Left colon (tissue), 2 donors: Measurements from ENCODE around the gene RNASET2. TPM values are rescaled to one million over a fixed set of nuclear protein-coding genes. Genes with fewer than 3 reads are reported as not detected.
"Not testable (repeated sequence)": the region's sequence is repeated elsewhere in the genome, so short reads cannot be mapped to it uniquely, and the experiment has no call there.

Source experiments
- ATAC-seq: fragments of 200-7000 bp; cut with Tn5 transposase; one replicate; pipeline ENCODE4 v1.9.1; 2020; ENCODE audit warnings: mild to moderate bottlenecking, moderate library complexity
- DNase-seq, 2 donors: peaks; one replicate each; pipeline ENCODE4 v3.0.0-alpha.2; 2020
- intact Hi-C, 2 donors: fragments of 100-400 bp; cut with DNase I in 1 of 2; cut with micrococcal nuclease in 1 of 2; formaldehyde crosslinking; loops; one replicate each; pipeline versions ENCODE4 v1.11.2 to v1.14.0; 2022; cut with DNase I, micrococcal nuclease
- total RNA-seq, 2 donors: library from RNA; stranded (reverse); fragmentation: NEBNext Ultra II Directional; extraction: Animal tissue kit (Norgen Biotek cat#: 25700); gene quantifications; one replicate each; pipeline ENCODE4 v1.2.1, GENCODE V29; 2021
- donor health status: DM: no; HTN: no; CAD: no.
- donor health status: DM: yes; HTN: yes; CAD: no.

Gene RNASET2
- total RNA-seq, 2 donors from 2014 or later, result 130 to 151 TPM

- intact Hi-C loops, result no loop called here
- no peak for ATAC-seq
- no peak for DNase-seq
Observed at GRCh38 chr6:166910601-166911000, 45.7 kb downstream of the RNASET2 start.

GRCh38 chr6:166908811-166909210 lies 47.5 kb downstream of the RNASET2 start:
- intact Hi-C loops, result no loop called here
- no peak for DNase-seq
- ATAC-seq, result no peak

- intact Hi-C loops, result no loop called here
- DNase-seq (no peak), ATAC-seq (no peak)
Observed at GRCh38 chr6:166907871-166908806, 48.2 kb downstream of the RNASET2 start.

GRCh38 chr6:166907373-166907841 lies 48.9 kb downstream of the RNASET2 start:
- ATAC-seq (no peak), DNase-seq (no peak)
- intact Hi-C loops, result no loop called here

- intact Hi-C loops, result no loop called here
- no peak for DNase-seq
- no peak for ATAC-seq
Observed at GRCh38 chr6:166906376-166907044, 49.8 kb downstream of the RNASET2 start.

DNA sequence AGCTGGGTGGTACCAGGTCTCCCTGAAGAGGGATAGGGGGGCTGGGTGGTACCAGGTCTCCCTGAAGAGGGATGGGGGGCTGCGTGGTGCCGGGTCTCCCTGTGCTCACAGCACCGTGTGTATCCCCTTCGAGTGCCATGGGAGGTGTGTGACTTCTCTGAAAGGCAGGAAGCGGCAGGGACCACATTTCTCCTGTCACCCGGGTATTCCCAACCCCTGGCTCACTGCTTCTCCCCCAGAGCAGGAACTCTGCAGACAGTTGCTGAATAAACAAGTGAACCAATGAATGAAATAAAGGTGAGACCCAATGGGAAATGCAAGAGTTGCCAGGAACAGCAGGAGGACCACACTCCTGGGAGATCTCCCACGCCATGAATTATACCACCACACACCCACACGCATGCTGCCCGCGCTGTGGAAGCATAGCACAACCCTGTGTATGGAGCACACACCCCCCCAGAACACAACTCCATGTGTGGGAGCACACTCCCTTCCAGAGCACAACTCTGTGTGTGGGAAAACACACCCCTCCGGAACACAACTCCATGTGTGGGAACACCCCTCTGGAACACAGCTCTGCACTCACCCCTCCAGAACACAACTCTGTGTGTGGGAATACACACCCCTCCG lies 50.7 kb downstream of the RNASET2 start:
- DNase-seq (no peak), ATAC-seq (no peak)

GRCh38 chr6:166905013-166905412 lies 51.3 kb downstream of the RNASET2 start:
- ATAC-seq (no peak), DNase-seq (no peak)
- intact Hi-C loops, result no loop called here

More for the DNA sequence above, 50.7 kb downstream of the RNASET2 start:
- intact Hi-C loops, result no loop called here

GRCh38 chr6:166904101-166904746 lies 52.1 kb downstream of the RNASET2 start:
- DNase-seq (no peak), ATAC-seq (no peak)
- intact Hi-C loops, result no loop called here

- DNase-seq (no peak), ATAC-seq (no peak)
- intact Hi-C loops, result no loop called here
Observed at GRCh38 chr6:166903500-166903899, 52.9 kb downstream of the RNASET2 start.

- intact Hi-C loops, result no loop called here
- DNase-seq (no peak), ATAC-seq (no peak)
Observed at GRCh38 chr6:166903027-166903426, 53.3 kb downstream of the RNASET2 start.

GRCh38 chr6:166902211-166902755 lies 54.1 kb downstream of the RNASET2 start:
- DNase-seq (no peak), ATAC-seq (no peak)
- intact Hi-C loops, result no loop called here

DNA sequence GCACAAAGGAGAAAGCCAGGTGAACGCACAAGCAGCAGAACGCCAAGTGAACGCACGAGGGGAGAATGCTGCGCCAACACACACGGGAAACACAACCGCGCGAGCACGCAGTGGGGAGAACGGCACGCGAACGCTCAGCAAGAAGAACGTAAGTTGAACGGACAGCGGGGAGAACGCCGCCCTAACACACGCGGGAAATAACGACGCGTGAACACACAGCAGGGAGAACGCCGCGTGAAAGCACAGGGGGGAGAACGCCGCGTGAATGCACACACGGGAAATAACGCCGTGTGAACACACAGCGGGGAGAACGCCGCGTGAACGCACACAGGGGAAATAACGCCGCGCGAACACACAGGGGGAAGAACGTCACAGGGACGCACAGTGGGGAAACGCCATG lies 54.7 kb downstream of the RNASET2 start:
- DNase-seq (no peak), ATAC-seq (no peak)
- intact Hi-C loops, result no loop called here

GRCh38 chr6:166900956-166901607 lies 55.3 kb downstream of the RNASET2 start:
- DNase-seq, result no peak
- intact Hi-C loops, result no loop called here
- ATAC-seq, result no peak

DNA sequence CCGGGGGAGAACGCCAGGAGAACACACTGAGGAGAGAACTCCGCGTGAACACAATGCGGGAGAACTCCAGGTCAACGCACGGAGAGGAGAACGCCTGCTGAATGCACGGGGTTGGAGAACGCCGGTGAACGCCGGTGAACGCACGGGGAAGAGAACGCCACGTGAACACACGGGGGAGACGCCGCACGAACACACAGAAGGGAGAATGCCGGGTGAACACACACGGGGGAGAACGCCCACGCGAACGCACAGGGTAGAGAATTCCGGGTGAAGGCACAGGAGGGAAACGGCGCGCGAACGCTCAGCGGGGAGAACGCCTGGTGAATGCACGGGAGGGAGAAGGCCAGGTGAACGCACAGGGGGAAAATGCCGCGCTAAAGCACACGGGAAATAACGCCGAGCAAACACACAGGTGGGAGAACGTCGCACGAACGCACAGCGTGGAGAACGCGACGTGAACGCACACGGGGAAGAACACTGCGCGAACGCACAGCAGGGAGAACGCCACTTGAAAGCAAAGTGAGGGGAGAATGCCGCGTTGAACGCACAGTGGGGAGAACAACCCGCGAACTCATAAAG lies 56.1 kb downstream of the RNASET2 start:
- DNase-seq (no peak), ATAC-seq (no peak)
- intact Hi-C loops, result no loop called here

- ATAC-seq (no peak), DNase-seq (no peak)
- intact Hi-C loops, result no loop called here
Observed at GRCh38 chr6:166898910-166899309, 57.4 kb downstream of the RNASET2 start.

DNA sequence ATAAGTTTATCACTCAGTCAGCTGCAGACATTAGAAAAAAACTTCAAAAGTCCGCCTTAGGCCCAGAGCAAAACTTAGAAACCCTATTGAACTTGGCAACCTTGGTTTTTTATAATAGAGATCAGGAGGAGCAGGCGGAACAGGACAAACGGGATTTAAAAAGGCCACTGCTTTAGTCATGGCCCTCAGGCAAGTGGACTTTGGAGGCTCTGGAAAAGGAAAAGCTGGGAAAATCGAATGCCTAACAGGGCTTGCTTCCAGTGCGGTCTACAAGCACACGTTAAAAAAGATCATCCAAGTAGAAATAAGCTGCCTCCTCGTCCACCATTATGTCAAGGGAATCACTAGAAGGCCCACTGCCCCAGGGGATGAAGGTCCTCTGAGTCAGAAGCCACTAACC lies 61.7 kb downstream of the RNASET2 start:
- DNase-seq, intact Hi-C loops, ATAC-seq: not testable (repeated sequence)

- ATAC-seq, DNase-seq, intact Hi-C loops: not testable (repeated sequence)
Observed at GRCh38 chr6:166892472-166892871, 63.9 kb downstream of the RNASET2 start.

GRCh38 chr6:166886773-166887172 lies 69.6 kb downstream of the RNASET2 start:
- intact Hi-C loops, ATAC-seq, DNase-seq: not testable (repeated sequence)
